ENCODE measurements around the gene BSG. TPM values are rescaled to one million over a fixed set of nuclear protein-coding genes. Genes with fewer than 3 reads are reported as not detected.

Gene BSG
- total RNA-seq, 1 donor from 2014 or later = 330 TPM

GRCh38 chr19:581399-582111 lies 9.2 kb downstream of the BSG start:
- Histone ChIP-seq H3K4me1 (no peaks in the 10 kb centered on the region), H4K20me1 (ENCODE audit: low read depth) (peaks cover 92% of the 10 kb centered on the region), H3K79me2 (ENCODE audit: low read depth) (peaks cover 41% of the 10 kb centered on the region), H3K36me3 (no peaks in the 10 kb centered on the region), H3K9ac (no peak overlapping the region), H2AFZ (replicated peaks) (no peak overlapping the region), H3K9me3 (ENCODE audit: low read depth) (no peaks in the 10 kb centered on the region), H3K4me3 (no peak overlapping the region), H3F3A (ENCODE audit: low read depth) (peaks cover 27% of the 10 kb centered on the region), H3K27ac (no peak overlapping the region), H3K27me3 (no peaks in the 10 kb centered on the region), H3K4me2 (no peak overlapping the region)
- H3K4me1 Mint-ChIP-seq = peaks cover 11% of the 10 kb centered on the region
- no peak overlapping the region for H3K27ac Mint-ChIP-seq
- no peak for DNase-seq (ENCODE audit: low spot score)
- H3K27me3 Mint-ChIP-seq (ENCODE audit: insufficient read depth, low read depth) = peaks cover 6% of the 10 kb centered on the region
- H3K4me3 Mint-ChIP-seq = no peak overlapping the region
- peaks cover 2% of the 10 kb centered on the region for H3K9me3 Mint-ChIP-seq
- H3K36me3 Mint-ChIP-seq = peaks cover 2% of the 10 kb centered on the region
- TF ChIP-seq CTCF (IDR thresholded peaks at IDR 0.05) (no peak), EZH2 (IDR thresholded peaks at IDR 0.05) (no peak), EZH2phosphoT487 (IDR thresholded peaks at IDR 0.05) (no peak)

DNA sequence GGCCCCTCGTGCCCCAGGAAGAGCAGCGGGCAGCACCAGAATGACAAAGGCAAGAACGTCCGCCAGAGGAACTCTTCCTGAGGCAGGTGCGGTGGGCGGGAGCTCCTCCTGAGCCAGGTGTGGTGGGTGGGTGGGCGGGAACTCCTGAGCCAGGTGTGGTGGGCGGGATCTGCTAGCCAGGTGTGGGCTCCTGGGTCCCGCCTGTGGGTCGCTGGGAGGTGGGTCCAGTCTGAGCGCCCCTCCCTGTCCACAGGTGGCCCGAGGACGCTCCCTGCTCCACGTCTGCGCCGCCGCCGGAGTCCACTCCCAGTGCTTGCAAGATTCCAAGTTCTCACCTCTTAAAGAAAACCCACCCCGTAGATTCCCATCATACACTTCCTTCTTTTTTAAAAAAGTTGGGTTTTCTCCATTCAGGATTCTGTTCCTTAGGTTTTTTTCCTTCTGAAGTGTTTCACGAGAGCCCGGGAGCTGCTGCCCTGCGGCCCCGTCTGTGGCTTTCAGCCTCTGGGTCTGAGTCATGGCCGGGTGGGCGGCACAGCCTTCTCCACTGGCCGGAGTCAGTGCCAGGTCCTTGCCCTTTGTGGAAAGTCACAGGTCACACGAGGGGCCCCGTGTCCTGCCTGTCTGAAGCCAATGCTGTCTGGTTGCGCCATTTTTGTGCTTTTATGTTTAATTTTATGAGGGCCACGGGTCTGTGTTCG lies 10.3 kb downstream of the BSG start:
- Histone ChIP-seq H2AFZ (replicated peaks) (no peak overlapping the region), H3K4me1 (no peaks in the 10 kb centered on the region), H3K27me3 (peaks cover 6% of the 10 kb centered on the region), H3F3A (ENCODE audit: low read depth) (peaks cover 27% of the 10 kb centered on the region), H3K36me3 (no peaks in the 10 kb centered on the region), H3K9me3 (ENCODE audit: low read depth) (no peaks in the 10 kb centered on the region), H3K9ac (no peak overlapping the region), H4K20me1 (ENCODE audit: low read depth) (peaks cover 89% of the 10 kb centered on the region), H3K79me2 (ENCODE audit: low read depth) (peaks cover 30% of the 10 kb centered on the region), H3K4me3 (no peak overlapping the region), H3K27ac (no peak overlapping the region), H3K4me2 (no peak overlapping the region)
- no peak overlapping the region for H3K4me3 Mint-ChIP-seq
- peaks cover 2% of the 10 kb centered on the region for H3K36me3 Mint-ChIP-seq
- no peak overlapping the region for H3K27ac Mint-ChIP-seq
- no peak for TF ChIP-seq EZH2 (IDR thresholded peaks at IDR 0.05)
- TF ChIP-seq CTCF (IDR thresholded peaks at IDR 0.05) = no peak
- TF ChIP-seq EZH2phosphoT487 (IDR thresholded peaks at IDR 0.05) = no peak
- H3K9me3 Mint-ChIP-seq = peaks cover 2% of the 10 kb centered on the region
- H3K27me3 Mint-ChIP-seq (ENCODE audit: insufficient read depth, low read depth) = peaks cover 7% of the 10 kb centered on the region
- DNase-seq (ENCODE audit: low spot score) = no peak
- peaks cover 7% of the 10 kb centered on the region for H3K4me1 Mint-ChIP-seq

- no peak overlapping the region for H3K9ac ChIP-seq
- H3K27ac ChIP-seq = peak overlapping the region; percentile 81
- Mint-ChIP-seq H3K36me3 (no peaks in the 10 kb centered on the region), H3K27ac (no peak overlapping the region), H3K9me3 (peaks cover 2% of the 10 kb centered on the region), H3K4me3 (no peak overlapping the region), H3K27me3 (ENCODE audit: insufficient read depth, low read depth) (peaks cover 13% of the 10 kb centered on the region), H3K4me1 (peaks cover 7% of the 10 kb centered on the region)
- H3K79me2 ChIP-seq (ENCODE audit: low read depth) = peaks cover 23% of the 10 kb centered on the region
- H3K4me2 ChIP-seq = no peak overlapping the region
- H3K4me1 ChIP-seq = no peaks in the 10 kb centered on the region
- TF ChIP-seq EZH2 (IDR thresholded peaks at IDR 0.05) = no peak
- TF ChIP-seq CTCF (IDR thresholded peaks at IDR 0.05) = no peak
- TF ChIP-seq EZH2phosphoT487 (IDR thresholded peaks at IDR 0.05) = no peak
- no peaks in the 10 kb centered on the region for H3K36me3 ChIP-seq
- H3K27me3 ChIP-seq = peaks cover 13% of the 10 kb centered on the region
- no peaks in the 10 kb centered on the region for H3K9me3 ChIP-seq (ENCODE audit: low read depth)
- no peak for DNase-seq (ENCODE audit: low spot score)
- H2AFZ ChIP-seq (replicated peaks) = no peak overlapping the region
- H3K4me3 ChIP-seq = no peak overlapping the region
- H4K20me1 ChIP-seq (ENCODE audit: low read depth) = peaks cover 89% of the 10 kb centered on the region
- peaks cover 33% of the 10 kb centered on the region for H3F3A ChIP-seq (ENCODE audit: low read depth)
These were observed 11.0 kb downstream of the BSG start for GRCh38 chr19:583198-583967.
